HG02763 (cell line): Measurements from ENCODE around the gene MFSD2A.
"Not testable (repeated sequence)": the region's sequence is repeated elsewhere in the genome, so short reads cannot be mapped to it uniquely, and the experiment has no call there.

Source experiments
- ATAC-seq: cut with Tn5 transposase; IDR thresholded peaks from one replicate; pipeline ENCODE4 v1.9.1; 2021; ENCODE audit warnings: mild to moderate bottlenecking, moderate library complexity; ENCODE audit not compliant: unreplicated experiment

The MFSD2A gene

DNA sequence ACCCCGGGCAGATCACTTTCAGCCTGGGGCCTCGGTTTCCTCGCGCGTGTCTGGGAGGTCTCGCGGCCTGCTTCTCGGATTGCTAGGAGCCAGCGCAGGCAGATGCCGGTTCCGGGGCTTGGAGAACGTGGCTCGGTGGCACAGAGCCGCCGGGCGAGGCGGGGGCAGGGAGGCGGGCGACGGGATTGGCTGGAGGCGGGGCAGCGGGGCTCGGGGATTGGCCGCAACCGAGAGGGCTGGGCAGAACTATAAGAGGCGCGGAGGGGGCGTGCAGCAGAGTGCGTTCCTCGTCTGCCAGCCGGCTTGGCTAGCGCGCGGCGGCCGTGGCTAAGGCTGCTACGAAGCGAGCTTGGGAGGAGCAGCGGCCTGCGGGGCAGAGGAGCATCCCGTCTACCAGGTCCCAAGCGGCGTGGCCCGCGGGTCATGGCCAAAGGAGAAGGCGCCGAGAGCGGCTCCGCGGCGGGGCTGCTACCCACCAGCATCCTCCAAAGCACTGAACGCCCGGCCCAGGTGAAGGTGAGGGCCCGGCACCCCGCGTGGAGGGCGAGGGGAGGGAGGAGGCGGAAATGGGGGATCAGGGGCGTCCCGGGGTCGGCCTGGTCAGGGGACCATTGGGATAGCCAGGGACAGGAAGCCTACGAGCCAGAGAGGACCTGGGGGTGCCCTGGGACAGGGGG, at the start of gene MFSD2A:
Gene MFSD2A, plus strand, starts transcription at position 276 of the 677 bp plus-strand sequence. Its CDS starts 148 bp downstream, at position 424.
- peak; percentile 63 for ATAC-seq

DNA sequence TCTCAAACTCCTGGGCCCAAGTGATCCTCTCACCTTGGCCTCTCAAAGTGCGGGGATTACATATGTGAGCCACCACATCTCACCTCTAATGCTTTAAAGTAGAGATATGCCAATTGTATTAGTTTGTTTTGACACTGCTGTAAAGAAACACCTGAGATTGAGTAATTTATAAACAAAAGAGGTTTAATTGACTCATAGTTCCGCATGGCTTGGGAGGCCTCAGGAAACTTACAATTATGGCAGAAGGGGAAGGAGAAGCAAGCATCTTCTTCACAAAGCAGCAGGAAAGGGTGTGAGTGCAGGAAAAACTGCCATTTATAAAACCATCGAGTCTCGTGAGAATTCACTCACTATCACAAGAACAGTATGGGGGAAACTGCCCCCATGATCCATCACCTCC, 49.8 kb upstream of the MFSD2A start:
- no peak for ATAC-seq

DNA sequence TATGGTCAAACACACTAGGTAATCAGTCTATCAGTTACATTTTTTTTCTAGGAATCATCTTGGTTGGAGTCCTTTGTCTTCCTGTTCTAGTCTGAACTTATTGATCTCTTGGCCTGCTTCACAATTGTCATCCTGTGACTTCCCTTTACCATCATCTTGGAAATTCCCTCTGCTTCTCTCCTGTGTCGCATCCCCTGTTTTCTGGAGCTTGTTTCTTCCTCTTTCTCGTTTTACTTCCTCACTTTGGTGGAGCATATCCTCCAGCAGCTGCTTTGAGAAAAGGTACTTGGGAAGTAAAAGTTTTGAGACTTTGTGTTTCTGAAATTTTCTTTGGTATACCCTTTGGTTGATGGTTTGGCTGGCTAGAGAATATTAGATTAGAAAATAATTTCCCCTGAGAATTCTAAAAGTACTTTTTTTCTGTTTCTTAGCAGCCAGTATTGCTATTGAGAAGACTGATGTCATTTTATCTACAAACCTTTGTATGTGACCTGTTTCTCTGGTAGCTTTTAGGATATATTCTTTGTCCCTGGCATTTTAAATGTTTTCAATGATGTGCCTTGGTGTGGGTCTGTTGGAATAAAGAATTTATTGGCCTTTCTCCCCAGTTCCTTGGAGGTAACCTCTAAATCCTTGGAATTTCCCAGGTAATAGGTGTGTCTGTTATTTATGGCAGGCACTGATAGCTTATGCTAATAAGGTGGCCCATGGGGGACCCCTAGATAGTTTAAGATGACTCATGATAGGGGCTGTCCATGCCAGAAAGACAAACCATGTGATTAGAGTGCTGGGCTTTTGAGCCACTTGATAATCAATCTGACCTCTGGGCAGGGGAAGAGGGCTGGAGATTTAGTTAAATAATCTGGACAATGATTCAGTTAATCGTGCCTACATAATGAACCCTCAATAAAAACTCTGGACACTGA, 47.2 kb upstream of the MFSD2A start:
- no peak for ATAC-seq

DNA sequence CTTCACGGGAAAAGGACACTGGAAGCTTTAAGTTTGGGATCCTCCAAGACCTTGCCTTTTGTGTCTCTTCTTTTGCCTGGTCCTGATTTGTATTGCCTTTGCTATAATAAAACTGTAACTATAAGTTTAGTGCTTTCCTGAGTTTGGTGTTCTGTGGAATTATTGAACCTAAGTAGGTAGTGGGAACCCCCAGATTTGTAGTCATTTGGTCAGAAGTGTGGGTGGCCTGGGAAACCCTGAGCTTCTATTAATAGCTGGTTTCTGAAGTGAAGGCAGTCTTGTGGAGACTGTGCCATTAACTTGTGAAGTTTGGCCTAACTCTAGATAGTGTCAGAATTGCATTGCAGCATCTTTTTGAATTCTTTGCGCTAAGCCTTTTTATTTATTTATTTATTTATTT, 46.4 kb upstream of the MFSD2A start:
- no peak for ATAC-seq

DNA sequence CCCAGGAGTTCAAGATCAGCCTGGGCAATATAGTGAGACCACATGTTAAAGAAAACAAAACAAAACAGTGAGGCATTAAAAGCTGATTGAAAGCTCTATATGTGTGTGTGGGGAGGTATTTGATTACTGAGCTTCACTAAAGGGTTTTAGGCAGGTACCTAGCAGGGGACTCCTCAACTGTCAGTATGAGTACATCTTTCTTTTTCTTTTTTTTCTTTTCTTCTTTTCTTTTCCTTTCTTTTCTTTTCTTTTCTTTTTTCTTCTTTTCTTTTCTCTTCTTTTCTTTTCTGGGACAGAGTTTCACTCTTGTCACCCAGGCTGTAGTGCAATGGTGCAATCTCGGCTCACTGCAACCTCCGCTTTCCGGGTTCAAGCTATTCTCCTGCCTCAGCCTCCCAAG, 44.7 kb upstream of the MFSD2A start:
- ATAC-seq = no peak

DNA sequence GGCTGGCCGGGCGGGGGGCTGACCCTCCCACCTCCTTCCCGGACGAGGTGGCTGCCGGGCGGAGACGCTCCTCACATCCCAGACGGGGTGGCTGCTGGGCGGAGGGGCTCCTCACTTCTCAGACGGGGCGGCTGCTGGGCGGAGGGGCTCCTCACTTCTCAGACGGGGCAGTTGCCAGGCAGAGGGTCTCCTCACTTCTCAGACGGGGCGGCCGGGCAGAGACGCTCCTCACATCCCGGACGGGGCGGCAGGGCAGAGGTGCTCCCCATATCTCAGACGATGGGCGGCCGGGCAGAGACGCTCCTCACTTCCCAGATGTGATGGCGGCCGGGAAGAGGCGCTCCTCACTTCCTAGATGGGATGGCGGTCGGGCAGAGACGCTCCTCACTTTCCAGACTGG, 41.8 kb upstream of the MFSD2A start:
- not testable (repeated sequence) for ATAC-seq

DNA sequence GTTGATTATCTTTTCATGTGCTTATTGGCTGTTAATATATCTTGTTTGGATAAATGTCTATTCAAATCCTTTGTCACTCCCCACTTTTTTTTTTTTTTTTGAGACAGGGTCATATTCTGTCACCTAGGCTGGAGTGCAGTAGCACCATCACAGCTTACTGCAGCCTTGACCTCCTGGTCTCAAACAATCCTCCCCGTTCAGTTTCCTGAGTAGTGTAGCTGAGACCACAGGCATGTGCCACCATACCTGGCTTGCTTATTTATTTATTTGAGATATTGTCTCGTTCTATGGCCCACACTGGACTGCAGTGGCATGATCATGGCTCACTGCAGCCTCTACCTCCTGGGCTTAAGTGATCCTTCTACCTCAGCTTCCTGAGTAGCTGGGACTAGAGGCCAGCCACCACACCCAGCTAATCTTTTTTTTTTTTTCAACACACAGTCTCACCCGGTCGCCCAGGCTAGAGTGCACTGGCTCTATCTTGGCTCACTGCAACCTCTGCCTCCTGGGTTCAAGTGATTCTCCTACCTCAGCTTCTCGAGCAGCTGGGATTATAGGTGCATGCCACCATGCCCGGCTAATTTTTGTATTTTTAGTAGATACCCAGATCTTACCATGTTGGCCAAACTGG, 39.3 kb upstream of the MFSD2A start:
- ATAC-seq = no peak

DNA sequence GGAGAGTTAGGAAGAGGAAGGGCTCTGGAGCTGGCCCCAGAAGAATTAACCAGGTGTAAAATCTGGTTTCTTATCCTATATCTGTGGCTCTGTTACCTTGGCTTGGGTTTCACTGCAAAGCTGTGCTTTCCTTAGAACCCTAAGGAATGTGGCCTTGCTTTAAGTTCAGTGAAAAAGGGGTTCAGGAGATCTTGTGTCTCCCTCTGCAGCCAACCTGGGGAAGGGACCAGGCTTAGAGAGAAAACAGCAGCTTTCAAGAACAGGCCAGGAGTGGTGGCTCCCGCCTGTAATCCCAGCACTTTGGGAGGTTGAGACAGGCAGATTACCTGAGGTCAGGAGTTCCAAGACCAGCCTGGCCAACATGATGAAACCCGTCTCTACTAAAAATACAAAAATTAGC, 37.1 kb upstream of the MFSD2A start:
- no peak for ATAC-seq

DNA sequence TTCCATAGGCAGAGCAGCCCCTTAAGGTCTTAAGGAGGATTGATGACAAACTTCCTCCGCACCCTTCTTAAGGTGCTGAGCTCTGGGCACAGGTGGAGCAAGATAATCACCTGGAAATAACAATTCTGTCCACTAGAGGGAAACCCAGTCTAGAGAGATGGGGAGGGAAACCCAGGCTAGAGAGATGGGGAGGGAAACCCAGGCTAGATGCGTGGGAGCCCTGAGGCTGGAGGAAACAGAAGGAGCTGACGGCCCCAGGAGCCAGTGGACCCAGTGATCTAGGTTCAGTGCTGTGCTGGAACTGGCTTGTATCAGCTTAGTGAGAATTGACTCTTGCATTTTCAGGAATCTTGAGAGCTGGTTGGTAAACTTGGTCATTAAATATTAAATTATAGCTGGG, 35.4 kb upstream of the MFSD2A start:
- ATAC-seq = peak; percentile 64

DNA sequence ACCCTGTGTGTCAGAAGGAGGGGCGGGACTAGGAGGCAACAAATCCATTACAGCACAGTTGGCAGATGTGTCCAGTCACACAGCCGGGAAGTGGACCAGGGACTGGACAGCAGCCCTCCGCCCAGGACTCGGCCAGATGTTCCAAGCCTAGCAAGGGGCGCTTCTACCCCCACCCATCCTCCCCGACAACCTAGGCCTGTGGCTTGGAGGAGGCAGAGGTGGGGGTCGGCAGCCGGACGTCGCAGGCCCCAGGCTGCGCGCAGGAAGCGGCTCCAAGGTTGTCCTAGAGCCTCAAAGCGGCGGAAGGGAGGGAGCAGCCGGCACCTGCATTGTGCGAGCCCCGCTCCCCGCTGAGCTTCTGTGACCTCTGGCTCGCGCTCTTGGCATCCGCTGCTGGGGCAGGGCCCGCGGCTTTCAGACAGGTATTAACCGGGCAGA, 32.7 kb upstream of the MFSD2A start:
- ATAC-seq = no peak

DNA sequence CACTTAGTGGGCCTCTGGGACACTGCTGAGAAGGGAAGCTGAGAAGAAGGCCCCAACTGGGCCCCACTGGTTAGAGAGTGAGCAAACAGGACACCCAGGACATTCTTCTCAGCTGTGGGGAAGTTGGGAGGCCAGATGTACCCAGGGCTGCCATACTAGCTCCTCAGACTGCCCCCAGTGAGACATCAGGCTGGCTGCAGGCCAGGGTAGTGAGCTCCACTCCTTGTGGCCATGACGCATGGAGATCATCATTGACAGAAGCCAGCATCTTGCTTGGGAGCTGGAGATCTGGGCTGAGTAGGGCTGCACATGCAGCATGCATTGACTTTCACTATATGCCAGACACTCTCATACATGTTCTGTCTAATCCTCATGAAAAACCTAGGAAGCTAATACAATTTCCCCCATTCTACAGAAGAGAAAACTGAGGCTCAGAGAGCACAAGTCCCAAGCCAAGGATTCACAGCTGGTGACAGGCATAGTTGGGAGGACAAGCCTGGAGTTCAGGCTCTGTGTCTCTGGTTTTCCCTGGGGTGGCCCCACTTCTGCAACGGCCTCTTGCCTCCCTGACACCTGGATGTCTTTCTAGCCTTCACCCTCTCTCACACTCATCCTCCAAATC, 29.1 kb upstream of the MFSD2A start:
- no peak for ATAC-seq

DNA sequence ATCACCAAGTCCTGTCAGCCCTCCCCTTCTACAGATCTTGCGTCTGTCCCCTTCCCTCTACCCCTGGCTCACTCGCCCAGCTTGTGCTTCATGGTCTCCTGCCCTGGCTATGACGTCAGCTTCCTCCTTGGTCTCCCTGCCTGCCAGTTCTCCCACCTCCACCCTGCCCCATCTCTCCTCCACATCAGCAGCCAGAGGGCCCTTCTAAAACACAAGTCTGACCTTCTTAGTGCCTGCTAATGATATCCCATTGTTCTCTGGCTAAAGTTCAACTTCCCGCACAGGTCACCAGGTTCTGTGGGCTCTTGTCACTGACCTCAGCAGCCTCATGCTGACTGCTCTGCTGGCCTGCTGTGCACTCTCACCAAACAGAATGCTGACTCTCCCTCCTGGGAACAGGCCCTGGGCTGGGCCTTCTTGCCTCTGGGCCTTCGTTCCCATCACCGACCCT, 28.6 kb upstream of the MFSD2A start:
- ATAC-seq = no peak

DNA sequence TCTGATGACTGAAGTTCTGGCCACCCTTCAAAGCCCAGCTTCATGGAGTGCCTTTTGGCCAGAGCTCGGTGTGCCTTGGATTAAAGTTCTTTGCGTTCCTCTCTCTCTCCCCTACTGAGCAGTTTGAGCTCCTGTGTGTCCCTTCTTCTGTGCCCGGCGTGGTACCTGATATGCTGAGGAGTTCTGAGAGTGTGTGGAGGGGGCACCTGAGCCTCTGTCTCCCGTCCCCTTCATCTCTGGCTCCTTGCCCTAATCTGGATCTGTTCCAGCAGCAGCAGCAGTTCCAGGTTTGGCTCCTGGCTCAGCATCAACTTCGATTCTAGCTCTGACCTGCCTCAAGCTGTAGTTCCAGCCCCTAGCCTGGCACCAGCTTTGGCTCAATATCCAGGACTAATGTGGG, 28.1 kb upstream of the MFSD2A start:
- ATAC-seq = no peak

DNA sequence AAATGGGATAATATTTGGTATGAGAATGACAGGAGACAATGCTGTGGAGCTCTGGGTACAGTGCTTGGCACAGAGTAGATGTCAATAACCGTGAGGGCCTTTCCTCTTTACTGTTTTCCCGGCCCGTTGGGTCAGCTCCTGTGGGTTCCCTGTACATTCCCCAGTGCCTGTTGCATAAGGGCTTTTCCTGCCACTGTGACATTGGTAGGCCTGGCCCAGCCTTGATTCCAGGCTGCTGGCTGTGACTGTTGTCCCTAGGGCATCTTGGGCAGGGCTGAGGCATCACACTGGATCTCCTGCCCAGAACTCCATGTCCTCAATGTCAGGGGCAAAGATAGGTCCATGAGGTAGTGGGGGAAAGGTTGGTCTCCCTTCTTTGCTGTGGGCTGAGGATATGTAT, 27.4 kb upstream of the MFSD2A start:
- no peak for ATAC-seq

DNA sequence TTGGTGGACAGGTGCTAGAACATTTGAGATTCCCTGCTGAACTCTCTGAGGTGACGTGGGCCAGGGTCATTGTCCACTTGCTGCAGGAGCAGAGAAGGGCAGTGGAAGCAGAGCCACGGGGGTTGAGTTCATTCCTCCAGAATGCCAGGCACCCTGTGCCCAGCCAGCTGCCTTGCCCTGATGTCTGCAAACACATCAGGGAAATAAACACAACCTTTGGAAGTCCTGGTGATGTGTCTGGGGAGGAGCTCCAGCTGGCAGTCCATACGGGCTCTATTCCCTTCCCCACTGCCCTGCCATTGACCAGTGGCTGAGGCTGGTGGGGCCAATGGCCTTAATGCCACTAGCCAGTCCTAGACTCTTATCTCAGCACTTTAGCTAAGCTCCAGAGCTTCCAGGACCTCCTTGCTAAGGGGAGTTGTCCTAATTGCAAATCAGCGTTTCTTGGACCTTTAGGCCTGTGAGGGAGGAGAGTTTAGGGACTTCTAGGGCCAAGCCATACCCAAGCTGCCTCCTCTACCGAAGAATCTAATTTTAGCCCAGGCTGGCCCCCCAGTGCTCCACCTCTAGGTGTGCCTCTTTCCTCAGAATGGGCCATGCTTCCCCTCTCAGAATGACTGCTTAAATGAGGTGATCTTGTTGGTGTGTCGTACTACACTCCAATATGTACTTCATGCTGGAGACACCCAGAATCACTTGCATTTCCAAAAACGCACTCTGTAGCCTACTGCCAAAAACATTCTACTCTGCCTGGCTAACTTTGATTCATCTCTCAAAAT, 25.9 kb upstream of the MFSD2A start:
- no peak for ATAC-seq

DNA sequence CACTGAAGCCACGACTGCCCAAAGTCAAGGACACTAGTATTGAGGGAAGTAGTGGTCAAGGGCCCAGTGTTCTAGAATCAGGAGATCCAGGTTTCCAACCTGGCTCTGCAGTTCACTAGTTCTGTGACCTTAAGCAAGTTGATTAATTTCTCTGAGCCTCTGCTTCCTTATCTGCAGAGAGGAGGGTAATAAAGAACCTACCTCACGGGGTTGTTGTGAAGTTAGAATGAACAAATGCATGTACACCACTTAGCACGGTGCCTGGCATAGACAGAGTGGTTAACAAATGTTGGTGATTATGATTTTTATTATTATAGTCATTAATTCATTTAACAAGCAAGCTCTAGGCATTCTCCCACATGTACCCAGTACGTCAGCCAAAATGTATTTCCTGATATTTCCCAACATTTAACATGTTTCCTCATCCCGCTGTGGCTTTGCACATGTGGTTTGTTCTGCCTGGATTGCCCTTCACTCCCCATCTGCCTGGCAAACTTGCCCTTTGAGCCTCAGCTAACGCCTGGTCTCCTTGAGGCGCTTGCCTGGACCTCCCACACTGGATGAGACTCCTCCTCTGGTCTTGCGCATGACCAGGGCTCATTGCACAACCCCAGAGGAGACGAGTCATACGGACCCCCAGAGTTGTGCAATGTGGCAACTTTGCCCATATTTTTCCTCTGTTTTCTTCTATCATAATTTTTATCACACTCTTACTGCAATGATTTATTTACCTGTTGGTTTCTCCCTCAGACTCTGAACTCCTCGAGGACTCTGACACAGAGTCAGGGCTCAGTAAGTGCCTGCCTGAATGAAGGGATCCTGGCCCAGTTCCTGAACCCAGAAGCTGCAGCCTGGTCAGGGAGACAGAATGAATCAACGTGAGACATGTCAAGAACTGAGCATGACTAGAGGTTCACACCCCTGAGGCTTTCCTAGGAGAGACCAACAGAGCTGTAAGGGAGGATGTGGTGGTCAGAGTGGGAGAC, 20.7 kb upstream of the MFSD2A start:
- no peak for ATAC-seq

DNA sequence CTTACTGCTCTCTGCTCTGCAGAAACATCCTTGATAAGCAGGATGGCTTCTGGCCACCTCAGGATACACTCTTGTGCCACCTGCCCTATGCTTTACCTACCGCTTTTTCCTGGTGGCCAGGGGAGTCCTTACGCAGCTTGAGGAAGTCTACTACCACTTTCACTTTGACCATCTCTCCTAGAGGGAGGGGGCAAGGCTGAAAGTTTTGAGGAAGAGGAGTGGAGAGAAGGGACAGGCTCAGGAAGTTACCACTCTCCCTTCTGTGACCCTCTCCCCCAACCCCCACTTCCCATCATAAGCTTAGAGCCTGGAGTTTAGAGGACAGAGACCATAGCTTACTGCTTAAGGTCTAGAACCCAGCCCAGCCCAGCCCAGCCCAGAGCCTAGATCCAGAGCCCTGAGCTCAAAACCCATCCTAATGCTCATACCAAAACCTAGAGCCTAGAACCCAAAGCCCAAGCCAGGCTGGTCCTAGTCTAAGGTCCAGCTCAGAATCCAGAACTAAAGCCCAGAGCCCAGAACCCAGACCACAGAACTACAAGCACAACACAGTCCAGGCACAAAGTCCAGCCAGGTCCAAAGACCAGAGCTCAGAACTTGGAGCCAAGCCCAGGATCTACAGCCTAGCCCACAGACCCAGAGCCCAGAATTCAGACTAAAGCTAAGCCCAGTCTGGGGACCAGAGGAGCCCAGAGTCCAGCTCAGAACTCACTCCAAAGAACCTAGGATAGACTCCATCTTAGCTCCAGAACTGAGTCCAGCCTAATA, 18.0 kb upstream of the MFSD2A start:
- ATAC-seq = no peak

DNA sequence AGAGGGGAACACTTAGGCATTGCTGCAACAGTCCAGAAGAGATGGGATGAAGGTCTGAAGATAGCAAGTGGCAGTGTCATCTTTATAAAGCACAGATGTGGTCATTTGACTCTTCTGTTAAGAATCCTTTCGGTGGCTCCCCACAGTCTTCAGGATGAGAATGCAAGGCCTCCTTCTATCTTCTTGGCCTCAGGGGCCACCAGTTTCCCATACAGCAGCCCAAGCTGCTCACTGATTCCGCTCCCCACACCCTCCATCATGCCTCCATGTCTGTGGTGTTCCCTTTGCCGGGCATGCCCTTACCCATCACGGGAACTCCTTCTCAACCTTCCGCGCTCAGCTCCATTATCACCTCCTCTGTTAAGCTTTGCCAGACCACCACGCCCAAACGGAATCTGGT, 16.1 kb upstream of the MFSD2A start:
- ATAC-seq = no peak
